NCI-H748 (cell line): ENCODE data around the gene MGP.

Experiments used
- DNase-seq: peaks from one replicate; lab custom pipeline; 2025; ENCODE audit not compliant: unreplicated experiment; lab: John Stamatoyannopoulos, UW

The MGP gene

GRCh38 chr12:14885718-14886221 lies at the start of gene MGP:
TSS of gene MGP (minus strand) at chr12:14885854. CDS start at chr12:14885791, 63 bp downstream.
- DNase-seq, result no peak

- no peak for DNase-seq
Observed at GRCh38 chr12:14935031-14935430, 49.4 kb upstream of the MGP start.

GRCh38 chr12:14934511-14934910 lies 48.9 kb upstream of the MGP start:
- no peak for DNase-seq

- DNase-seq, result no peak
Observed at GRCh38 chr12:14931791-14932560, 46.3 kb upstream of the MGP start.

GRCh38 chr12:14931359-14931758 lies 45.7 kb upstream of the MGP start:
- no peak for DNase-seq

GRCh38 chr12:14930299-14930698 lies 44.6 kb upstream of the MGP start:
- no peak for DNase-seq

- DNase-seq, result peak; percentile 55
Observed at GRCh38 chr12:14928931-14929330, 43.3 kb upstream of the MGP start.

- DNase-seq, result no peak
Observed at GRCh38 chr12:14927267-14927666, 41.6 kb upstream of the MGP start.

GRCh38 chr12:14924541-14924940 lies 38.9 kb upstream of the MGP start:
- DNase-seq, result no peak

GRCh38 chr12:14923944-14924343 lies 38.3 kb upstream of the MGP start:
- DNase-seq, result no peak

GRCh38 chr12:14921218-14921617 lies 35.6 kb upstream of the MGP start:
- DNase-seq, result no peak

- DNase-seq, result no peak
Observed at GRCh38 chr12:14920475-14921126, 34.9 kb upstream of the MGP start.

- DNase-seq, result no peak
Observed at GRCh38 chr12:14919455-14919854, 33.8 kb upstream of the MGP start.

- DNase-seq, result no peak
Observed at GRCh38 chr12:14915736-14916135, 30.1 kb upstream of the MGP start.

- DNase-seq, result no peak
Observed at GRCh38 chr12:14913381-14913781, 27.7 kb upstream of the MGP start.

- no peak for DNase-seq
Observed at GRCh38 chr12:14911131-14911530, 25.5 kb upstream of the MGP start.

GRCh38 chr12:14910090-14910915 lies 24.6 kb upstream of the MGP start:
- DNase-seq, result no peak

- no peak for DNase-seq
Observed at GRCh38 chr12:14907953-14908352, 22.3 kb upstream of the MGP start.

- no peak for DNase-seq
Observed at GRCh38 chr12:14906114-14906513, 20.5 kb upstream of the MGP start.

GRCh38 chr12:14905269-14906004 lies 19.8 kb upstream of the MGP start:
- no peak for DNase-seq

GRCh38 chr12:14904854-14905253 lies 19.2 kb upstream of the MGP start:
- DNase-seq, result no peak
